Fibroblast of upper back skin (primary cell): ENCODE data around the gene ITGB2.

Experiments
- DNase-seq: peaks from one replicate; pipeline ENCODE4 v3.0.0-alpha.2; 2013

Gene ITGB2

DNA sequence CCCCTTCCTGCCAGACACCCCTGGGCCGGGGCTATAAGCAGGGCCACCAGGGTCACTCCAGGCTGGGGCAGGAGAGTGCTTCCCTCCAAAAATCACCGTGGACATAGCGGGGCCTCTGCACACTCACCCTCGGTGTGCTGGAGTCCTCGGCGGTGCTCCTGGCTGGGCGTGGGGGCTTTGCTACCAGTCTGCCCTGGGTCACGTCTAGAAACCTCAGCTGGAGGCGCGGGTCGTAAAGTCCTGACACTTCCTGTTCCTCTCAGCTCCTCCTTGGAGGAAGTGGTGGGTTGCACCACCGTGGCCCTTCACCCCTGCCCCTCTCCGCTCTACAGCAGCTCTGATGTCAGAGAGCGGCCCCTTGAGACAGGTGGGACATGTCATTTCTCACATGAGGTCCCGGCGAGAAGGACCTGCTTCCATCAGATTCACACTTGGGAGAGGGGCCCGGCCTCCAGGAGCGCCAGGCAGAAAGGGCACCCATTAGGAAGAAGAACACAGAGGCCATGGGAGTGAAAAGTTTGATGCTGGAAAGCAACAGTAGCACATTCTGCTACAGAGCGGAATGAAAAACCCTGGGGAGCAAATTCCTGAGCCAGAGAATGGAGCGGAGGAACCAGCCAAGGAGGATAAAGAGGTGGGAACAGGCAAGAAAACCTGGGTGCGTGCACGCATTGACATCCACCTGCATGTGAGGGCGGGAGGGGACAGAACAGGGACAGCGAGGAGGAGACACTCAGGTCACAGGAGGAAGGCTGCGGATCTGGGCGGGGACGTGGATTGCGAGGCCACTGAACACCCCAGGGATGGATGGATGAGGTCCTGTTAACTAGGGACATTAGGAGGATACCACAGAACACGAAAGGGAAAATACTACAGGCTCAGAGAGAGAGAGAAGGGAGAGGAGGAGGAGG is at the start of gene ITGB2:
ITGB2 (minus strand) TSS at position 206 of the 911 bp plus-strand sequence. CDS start 10,117 bp downstream, outside the sequence.
- DNase-seq: no peak

DNA sequence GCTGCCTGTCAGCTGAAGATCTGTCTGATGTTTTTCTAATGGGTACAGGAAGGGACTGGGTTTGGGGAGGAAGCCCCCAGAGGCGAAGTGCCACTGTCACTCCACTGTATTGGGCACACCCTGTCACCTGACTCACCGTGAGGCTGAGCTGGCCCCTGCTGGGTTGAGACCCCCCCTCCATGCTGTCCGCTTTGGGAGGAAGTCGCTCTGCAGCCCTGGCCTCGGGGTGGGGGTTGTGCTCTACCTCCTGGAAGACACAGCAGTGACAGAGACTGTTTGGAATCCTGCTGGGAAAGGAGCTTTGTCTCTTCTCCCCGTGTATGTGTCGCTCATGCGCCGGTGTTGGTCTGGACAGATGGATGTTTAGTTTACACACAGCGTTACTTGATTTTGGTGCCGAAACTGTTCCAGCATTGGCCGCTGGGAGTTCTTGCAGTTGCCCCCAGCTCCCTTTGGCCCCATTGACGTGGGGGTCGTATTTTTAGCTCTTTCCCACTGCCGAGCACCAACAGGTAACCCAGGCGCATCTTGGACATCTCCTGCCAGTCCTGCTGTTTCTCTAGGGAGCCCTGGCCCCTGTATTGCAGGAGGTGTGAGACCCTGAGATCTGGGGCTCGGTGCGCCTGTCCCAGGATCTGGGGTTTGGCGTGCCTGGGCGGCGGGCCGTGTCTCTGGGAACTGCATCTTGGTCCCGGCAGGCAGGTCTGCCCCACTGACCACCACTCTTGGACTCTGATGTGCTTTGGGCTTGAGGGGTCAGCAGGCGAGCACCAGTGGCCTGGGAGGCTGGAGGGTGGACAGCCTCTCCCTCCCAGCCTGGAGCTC is 49.4 kb upstream of the ITGB2 start:
- DNase-seq: peak; percentile 75

DNA sequence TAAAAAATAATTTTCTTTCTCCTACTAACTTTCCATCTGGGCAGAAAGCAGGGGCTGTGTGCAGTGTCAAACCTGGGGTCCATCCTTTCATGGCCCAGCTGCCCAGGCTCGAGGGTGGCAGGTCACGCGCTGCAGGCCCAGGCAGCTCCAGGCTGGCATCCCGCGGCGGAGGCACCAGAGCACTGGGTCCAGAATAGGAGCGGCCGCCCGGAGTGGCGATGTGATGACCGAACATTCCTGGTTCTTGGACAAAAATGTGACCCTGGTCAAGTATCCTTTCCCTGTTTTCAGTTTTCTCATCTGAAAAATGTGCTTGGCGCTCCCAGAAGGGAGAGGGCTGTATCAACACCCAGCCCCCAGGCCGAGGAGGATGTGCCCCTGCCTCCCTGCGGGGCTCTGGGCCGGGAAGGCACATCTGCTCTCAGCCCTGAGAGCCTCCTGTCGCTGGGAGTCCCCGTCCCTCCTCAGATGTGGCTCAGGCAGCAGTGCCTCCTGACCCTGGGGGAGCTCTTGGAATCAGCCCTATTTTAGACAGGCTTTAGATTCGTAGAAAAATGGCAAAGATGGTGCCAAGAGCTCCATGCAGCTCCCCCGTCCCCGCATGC is 48.5 kb upstream of the ITGB2 start:
- DNase-seq: no peak

DNA sequence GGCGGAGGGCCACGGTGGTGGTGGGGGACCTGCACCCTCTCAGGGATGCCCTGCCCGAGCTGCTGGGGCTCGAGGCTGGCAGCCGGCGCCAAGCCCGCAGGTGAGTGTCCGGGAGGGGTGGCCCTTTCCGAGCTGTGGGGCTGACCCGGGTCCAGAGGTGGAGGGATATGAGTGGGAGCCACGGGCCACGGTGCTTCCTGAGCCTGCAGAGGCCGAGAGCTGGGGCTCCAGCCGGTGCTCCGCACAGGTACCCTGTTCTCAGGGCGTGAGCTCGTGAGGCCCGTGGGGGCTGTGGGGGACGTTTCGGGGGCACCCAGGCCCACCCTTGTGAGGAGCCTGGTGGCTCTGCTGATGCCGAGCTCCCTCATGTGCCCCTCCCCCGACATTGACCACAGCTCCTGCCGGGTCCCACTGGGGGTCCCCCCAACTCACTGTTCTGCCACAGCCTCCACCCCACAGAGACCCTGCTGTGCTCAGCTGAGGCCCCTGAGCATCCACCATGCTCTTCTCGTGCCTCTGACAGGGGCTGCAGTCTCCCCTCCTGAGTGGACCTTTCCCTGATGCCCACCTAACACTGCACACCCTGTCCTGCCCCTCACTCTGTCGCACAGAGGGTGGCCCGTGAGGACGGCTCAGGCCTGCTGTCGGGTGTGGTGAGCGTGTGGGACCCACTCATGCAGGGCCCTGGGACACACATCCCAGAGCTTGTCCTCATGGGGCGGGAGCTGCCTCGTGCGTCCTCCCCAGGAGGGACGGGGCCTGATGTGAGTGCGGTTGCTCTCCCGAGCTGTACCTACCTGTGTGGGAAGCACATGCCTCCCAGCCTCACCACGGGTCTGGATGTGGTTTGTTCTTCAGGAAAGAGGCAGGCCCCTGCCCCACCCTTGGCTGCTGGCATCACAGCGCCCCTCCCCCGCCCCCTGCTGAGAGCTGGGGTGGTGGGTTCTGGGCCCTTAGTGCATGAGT is 46.7 kb upstream of the ITGB2 start:
- DNase-seq: no peak

DNA sequence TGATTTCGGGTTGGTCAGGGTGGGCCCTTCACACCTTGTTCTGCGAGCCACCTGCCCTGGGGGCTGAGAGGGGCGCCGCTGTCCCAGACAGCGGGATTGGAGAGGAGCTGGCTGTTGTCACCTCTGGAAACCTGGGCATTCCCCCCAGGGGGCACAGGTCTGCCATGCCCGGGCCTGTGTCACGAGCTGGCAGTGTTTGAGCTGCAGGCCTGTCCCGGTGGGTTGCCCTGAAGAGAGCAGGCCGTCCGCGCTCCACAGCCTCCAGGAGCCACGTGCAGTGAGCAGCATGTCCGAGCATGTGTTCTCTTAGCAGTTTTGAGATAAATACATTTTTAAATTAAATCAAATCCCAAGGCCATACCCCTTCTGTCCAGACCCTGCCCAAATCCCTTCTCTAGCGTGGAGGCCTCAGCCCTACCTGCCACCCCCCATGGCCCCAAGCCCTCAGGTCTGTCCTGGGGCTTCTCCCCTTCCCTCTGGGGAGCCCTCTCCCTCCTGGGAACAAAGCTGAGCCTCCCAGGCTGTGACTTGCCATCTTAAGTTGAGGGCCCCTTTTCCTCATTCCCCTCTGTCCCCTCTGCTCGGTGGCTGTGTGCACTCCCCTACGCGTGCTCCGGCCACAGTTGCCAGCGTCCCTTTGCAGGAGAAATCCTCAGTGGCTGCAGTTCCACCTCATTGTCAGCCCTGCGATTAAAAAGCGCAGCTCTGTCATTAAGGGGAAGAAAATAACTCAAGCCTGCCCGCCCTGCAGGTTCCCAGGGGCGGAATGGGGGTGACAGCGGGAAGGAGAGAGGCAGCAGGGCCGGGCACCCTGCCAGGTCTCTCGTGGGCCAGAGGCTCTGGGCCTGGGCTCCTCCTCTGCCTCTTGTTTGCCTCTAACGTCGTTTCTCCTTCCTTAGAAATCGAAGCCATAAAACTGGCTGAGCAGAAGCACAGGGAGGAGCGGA is 45.7 kb upstream of the ITGB2 start:
- DNase-seq: peak; percentile 16

DNA sequence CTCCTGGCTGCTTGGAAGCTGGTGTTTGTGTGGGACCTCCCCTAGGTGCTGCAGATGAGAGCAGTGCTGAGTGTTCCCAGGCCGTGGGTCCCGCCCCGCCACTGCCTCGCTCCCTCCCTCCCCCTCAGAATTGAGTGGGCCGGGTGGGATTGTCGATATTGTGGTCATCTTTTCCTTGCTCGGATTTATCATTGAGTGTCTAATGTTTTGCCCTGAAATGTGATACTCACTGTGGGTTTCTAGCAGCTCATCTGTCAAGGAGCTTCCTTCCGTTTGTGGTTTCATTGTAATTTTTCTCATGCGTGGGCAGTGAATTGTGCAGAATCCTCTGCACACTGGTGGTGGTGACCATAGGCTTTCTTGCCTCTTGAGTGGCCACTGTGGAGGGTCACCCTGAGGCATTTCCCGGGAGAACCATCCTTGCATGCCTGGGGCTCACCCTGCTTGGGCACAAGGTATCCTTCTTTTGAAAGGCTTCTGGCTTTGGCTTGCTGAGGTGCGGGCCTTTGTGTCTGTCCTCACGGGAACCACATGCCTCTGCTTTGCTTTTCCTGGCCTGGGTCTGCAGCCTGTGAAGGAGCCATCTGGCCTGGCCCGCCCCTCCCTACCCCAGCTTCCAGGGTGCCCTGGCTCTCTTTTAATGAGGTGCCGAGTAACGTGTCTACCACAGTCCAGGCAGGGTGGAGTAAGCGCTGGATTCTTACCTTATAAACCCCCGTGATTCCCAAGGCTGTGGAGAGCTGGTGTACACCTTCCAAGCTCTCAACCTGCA is 44.7 kb upstream of the ITGB2 start:
- DNase-seq: peak; percentile 66

DNA sequence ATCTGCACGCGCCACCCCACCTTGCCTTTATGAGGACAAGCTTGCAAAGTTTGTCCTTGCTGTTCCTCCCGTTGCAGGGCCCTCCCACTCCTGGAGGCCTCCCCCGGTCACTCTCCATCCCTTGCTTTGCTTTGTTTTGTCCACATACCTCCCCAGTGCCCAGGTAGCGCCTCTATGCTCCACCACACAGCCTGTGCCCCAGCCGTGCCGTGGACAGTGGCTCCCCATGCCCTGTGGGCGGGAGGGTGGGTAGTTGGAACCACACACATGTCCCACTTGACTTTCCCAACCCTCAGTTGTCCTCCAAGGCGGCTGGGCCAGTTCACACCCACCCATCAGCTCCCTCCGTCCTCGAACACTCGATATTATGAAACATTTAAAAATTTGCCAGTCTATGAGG is 43.7 kb upstream of the ITGB2 start:
- DNase-seq: no peak

DNA sequence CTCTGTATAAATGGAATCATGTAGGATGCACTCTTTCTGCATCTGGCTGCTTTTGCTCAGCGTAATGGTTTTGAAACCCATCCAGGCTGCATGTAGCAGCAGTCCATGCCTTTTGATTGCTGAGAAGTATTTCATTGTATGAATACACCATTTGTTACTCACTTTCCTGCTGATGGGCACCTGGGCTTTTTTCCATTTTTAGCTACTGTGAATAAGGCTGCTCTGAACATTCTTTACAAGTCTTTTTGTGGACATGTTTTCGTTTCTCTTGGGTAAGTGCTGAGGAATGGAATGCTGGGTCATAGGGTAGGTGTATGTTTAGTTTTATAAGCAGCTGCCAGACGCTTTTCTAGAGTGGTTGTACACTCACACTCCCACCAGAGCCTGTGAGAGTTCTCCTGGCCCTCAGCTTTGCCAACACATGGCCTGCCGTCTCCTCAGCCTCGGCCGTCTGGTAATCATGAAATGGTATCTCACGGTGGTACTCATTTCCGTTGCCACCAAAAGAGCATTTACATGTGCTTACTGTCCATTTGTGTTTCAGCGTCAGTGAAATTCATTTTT is 41.8 kb upstream of the ITGB2 start:
- DNase-seq: peak; percentile 99

DNA sequence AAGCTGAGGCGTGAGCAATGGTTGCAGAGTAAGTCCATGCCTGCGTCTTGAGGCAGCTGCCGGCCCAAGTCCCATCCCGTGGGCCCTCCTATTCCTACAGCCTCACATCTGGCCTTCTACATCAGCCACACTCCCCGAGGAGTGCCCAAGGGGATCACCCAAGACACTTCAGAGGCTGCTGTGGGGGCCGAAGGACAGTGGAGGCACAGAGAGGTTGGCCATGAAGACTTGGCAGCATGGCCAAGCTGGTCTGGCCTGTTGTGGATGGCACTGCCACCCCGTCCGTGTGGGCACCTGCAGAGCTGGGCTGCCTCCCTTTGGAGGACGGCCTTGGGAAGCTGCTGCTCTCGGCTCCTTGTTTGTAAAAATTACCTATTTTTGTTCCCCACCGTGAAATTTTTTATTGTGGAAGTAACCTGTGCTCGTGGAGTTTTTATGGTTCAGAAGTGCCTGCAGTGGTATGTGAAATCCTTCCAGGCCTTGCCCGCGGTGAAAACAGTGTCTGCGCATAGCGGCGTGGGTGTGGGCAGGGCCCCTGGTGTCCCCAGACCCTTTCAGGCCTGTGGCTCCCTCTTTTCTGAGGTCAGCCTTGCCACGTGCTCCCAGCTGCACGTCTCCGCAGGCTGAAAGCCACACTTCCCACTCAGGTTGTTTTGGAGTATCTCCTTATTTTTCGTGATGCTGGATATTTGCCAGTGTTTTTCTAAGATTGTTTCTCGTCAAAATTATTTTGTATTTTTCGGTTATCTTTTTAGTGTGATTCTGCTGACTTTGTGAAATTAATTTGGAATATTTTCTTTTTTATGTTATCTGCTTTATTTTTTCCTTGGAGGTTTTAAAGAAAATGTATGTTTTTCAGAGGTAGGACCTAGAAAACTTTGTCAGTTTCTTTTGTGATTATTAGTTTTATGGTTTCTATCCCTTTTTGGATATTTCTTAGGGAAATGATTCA is 39.7 kb upstream of the ITGB2 start:
- DNase-seq: no peak

DNA sequence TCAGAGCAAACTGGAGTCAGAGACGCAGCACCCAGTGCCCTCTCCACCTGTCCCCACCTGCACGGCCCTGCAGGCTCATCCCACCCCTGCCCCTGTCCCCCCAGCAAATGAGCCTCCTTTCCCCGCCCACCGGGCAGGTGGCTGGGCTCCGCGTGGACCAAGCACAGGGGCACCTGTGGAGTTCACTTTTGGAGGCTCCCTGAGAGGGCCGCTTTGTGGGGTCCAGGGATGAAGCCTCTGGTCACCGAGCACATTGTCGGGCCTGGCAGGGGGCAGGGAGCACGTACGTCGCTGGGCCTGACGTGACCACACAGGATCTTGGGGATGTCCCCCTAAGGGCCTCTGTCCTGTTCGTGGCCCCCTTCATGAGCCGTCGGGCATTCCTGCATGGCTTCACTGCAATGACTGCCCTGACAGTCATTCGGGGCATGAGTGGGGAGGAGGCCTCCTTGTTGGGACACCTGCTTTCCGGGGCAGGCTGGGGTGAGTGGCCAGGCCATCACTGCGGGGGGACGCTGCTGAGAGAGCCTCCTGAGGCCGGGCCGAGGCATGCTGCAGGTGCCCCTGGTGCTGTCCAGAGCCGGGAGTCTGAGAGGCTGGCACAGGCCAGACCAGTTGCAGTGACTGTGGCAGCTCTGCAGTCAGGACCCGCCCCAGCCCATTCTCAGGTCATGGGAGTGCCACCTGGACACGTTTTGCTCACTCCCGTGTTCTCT is 38.8 kb upstream of the ITGB2 start:
- no peak for DNase-seq

DNA sequence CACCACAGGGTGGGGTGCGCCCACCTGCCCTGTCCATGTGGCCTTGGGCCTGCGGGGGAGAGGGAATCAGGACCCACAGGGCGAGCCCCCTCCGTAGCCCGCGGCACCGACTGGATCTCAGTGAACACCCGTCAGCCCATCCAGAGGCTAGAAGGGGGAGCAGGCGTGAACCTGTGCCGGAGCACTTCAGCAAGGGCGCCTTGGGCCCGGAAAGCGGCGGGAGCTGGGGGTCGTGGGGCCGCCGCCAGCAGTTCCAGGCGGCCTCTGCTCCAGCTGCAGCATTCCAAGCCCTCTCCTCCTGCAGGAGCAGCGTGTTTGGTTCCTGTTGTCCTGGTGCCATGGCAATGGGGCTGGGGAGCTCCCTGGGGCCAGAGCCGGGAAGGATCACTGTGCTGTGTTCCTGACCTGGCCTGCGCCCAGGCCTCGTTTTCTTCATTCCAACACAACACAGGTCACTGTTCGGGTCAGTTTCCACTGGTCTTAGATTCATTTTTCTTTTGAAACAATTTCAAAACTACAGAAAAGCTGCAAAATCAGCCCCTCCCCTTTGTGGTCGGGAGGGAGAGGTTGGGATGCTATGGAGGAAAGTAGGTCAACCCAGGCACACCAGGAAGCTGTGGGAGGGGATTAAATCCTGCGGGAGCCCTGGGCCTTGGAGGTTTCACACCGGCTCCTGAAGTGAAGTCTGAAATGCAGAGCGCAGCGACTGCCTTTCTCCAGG is 37.9 kb upstream of the ITGB2 start:
- peak; percentile 77 for DNase-seq

DNA sequence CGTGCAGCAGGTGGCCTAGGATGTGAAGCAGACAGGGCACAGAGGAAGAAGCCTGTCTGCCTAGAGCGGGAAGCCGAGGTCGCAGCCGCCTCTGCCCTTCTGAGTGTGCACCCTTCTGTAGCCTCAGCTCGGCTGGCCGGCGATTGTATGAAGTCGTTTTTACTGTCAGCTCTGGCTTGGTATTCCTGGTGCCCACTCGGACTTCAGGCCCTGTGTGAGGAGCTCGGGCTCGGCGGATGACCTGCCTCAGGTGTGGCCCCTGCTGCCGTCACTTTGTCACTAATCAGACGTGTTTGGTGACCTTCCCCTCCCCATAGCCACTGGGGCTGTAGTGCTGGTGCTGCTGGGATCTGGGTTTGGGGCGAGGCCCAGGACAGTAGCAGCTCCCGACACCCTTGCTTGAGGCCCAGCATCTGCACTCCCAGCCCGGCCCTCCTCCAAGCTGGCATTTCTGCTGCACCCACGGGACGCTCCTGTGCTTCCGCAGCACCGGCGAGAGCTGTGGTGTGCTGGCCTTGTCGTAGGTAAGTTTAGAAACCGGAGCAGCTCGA is 37.3 kb upstream of the ITGB2 start:
- no peak for DNase-seq

DNA sequence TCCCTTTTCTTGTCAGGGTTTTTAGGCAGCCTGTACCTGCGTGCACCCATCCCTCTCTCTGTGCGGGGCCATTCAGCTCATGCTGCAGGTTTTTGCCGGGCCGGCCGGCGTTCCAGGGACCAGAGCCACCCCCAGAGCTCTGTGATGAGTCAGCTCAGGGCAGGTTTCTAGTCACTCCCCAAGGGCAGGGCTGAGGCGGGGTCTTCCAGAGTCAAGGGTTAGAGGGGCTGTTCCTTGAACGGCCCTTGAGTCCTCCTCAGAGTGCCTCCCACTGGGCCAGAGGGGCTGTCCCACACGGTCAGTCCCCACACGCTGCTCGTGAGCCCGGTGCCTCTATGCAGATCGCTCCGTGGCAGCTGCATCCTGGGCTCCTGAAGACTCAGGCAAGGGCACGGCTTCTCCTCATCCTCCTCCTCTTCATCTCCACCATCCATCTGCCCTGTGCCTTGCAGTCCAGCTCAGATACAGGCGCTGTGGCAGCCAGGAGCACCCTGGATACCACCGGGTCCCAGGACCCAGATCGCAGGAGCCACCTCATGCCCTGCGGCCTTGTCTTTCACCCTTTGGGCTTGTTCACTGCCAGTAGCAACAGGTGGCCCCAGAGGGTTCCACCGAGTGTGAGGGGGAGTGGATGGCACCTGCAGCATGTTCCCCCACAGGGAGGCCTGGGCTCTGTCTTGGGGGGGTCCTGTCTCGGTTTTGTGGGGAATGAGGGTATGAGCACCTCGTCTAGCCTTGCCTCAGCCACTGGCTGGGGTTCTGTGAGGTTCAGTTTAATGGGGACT is 36.5 kb upstream of the ITGB2 start:
- no peak for DNase-seq

DNA sequence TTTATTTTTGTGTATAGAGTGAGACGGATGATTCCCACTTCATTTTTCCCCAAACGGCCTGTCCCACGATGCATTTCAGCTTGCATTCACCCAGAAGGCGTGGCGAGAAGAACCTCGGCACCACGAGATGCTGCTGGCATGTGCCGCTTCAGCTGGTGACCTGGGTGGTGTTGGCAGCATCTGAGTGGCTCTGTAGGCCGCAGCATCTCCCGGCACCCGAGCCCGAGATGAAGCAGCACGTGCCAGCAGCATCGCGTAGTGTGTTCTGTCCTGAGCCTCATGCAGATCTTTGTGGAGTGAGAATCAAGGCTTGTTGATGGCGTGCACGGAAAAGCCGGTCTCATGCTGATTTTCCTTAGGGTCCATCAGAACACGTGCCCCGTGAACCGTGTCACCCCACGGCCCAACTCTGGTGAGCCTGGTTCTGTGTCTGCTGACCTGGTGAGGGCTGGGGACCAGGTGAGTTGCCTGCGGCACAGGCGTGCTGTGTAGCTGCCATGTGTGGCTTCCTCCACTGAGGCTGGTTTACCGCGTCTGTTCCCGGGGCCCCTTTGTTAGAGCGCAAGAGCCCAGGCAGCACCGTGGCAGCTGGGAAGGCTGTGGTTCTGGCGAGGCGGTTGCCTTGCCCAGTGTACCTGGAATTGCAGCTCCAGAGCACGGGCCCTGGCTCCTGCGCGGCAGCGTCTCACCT is 35.8 kb upstream of the ITGB2 start:
- no peak for DNase-seq

DNA sequence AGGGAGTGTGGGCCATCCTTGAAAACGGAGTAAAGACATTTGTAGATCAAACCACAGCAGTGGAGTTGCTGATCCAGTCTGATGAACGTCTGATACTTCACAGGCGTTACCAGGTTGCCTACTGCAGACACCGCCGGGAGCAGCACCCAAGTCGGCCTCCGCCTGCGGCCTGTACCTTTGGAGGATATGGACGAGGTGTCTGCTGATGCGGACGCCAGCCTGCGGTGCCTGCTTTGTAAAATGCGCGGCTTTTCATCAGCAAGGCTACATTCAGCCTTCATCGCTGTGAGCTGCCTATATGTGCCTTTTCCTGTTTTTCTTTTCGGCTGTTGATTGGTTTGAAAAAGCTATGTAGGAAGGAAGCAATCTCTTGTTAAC is 35.1 kb upstream of the ITGB2 start:
- no peak for DNase-seq
